Kidney (tissue), 14 donors: ENCODE data around the gene MMD2. TPM values are rescaled to one million over a fixed set of nuclear protein-coding genes. Genes with fewer than 3 reads are reported as not detected.

Experiments used
- DNase-seq, 5 donors: peaks; one replicate each; pipeline ENCODE4 v3.0.0-alpha.2; 2013 to 2020
- FAIRE-seq: peaks from 2 replicates; lab custom pipeline; 2012; peaks lifted over from hg19 to GRCh38; lab: Jason Lieb, UNC
- H3K27ac ChIP-seq, 2 donors: one replicate each; pipeline ENCODE4 v1.7.0; 2013; ENCODE audit warnings: low read depth in 2 of 2, low read length in 2 of 2, inconsistent platforms in 1 of 2
- H3K27me3 ChIP-seq: one replicate; pipeline ENCODE4 v1.7.1; 2013; ENCODE audit warnings: low read length, inconsistent platforms; ENCODE audit not compliant: control insufficient read depth, insufficient read depth
- H3K36me3 ChIP-seq, 3 donors: one replicate each; pipeline versions ENCODE4 v1.7.0 to v1.7.1; 2013; ENCODE audit warnings: low read length in 3 of 3, control low read depth in 1 of 3, inconsistent platforms in 1 of 3; ENCODE audit not compliant: insufficient read depth in 3 of 3, control insufficient read depth in 2 of 3
- H3K4me1 ChIP-seq, 3 donors: one replicate each; pipeline versions ENCODE4 v1.7.0 to v1.7.1; 2013; ENCODE audit warnings: low read length in 3 of 3, inconsistent platforms in 1 of 3, low read depth in 1 of 3; ENCODE audit not compliant: control insufficient read depth in 2 of 3, insufficient read depth in 2 of 3
- H3K4me3 ChIP-seq, 3 donors: one replicate each; pipeline versions ENCODE4 v1.7.0 to v1.8.1; 2013; ENCODE audit warnings: low read length in 3 of 3, control low read depth in 1 of 3, inconsistent platforms in 1 of 3
- H3K9ac ChIP-seq, 3 donors: one replicate each; pipeline versions ENCODE4 v1.7.0 to v1.7.1; 2013; ENCODE audit warnings: low read length in 3 of 3, control low read depth in 1 of 3, inconsistent platforms in 1 of 3
- H3K9me3 ChIP-seq, 3 donors: one replicate each; pipeline versions ENCODE4 v1.7.0 to v1.7.1; 2013; ENCODE audit warnings: low read length in 3 of 3, control low read depth in 1 of 3, inconsistent platforms in 1 of 3; ENCODE audit not compliant: control insufficient read depth in 2 of 3, insufficient read depth in 1 of 3
- CTCF ChIP-seq: IDR thresholded peaks from 3 replicates; pipeline ENCODE4 v1.5.1; 2012; ENCODE audit warnings: mild to moderate bottlenecking, moderate library complexity, borderline replicate concordance; ENCODE audit not compliant: insufficient read depth; ENCODE audit errors: extremely low read depth
- intact Hi-C: fragments of 100-400 bp; cut with DNase I; formaldehyde crosslinking; loops from one replicate; pipeline ENCODE4 v1.11.1; 2022
- polyA plus RNA-seq: library from polyadenylated mRNA; stranded (reverse); fragments of 350-450 nt; fragmentation: Illumina TruSeq; extraction: RNeasy Lipid Tissue Mini Kit (QIAGEN cat#74804); gene quantifications from one replicate; pipeline ENCODE4 v1.2.3, GENCODE V29; 2014; ENCODE audit warnings: low read depth, low replicate concordance; ENCODE audit not compliant: insufficient read depth
- total RNA-seq: library from RNA; stranded (reverse); fragmentation: NEBNext Ultra II Directional; extraction: Animal tissue kit (Norgen Biotek cat#: 25700); gene quantifications from one replicate; pipeline ENCODE4 v1.2.1, GENCODE V29; 2021
- donor health status: control.
- donor health status: control.
- donor health status: control.
- donor health status: control.
- donor health status: control.
- donor health status: DM: yes; HTN: yes; CAD: no.
- donor health status: Normal renal cell carcinoma (clear cell type).

Gene MMD2
- total and polyA plus RNA-seq, 2 donors from 2014 or later, result not detected

DNA sequence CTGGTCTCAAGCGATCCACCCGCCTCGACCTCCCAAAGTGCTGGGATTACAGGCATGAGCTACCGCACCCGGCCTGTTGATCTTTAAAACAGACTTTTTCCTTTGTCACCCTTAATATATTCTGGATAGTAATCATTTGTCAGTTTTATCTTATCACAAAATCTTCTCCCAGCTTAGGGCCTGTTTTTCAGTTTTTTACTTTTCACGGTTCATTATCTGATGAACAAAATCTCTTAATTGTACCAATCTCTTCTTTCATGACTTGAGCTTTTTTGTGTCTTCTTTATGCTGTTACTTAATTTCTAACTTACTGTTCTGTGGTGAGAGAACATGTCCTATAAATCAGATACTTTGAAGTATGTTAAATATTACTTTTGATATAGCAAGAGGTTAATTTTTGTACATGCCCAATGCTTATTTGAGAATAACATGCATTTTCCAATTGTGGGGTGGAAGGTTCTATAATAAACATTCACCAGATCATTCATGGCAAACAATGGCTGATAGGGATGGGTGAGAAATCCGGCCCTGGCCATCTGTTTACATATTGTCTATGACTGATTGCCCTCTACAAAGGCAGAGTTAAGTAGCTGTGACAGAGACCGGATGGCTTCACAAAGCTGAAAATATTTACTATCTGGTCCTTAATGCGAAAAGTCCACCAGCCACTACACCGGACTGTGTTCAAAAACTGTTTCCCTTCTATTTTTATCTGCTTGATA lies 102.5 kb downstream of the MMD2 start:
- Histone ChIP-seq H3K27ac (no peak overlapping the region), H3K36me3 (no peaks in the 10 kb centered on the region), H3K4me1 (no peaks in the 10 kb centered on the region), H3K9me3 (peaks cover 0 to 4% (median 0%) of the 10 kb centered on the region in 3 donors), H3K4me3 (no peak overlapping the region), H3K9ac (no peak overlapping the region), H3K27me3 (no peaks in the 10 kb centered on the region)
- TF ChIP-seq CTCF, result no peak
- DNase-seq (peak in 1 of 5 donors; percentile 3), FAIRE-seq (no peak)
- intact Hi-C loops, result no loop called here

Other genes starting within 250 kb of the MMD2 start
- 38.5 TPM for gene AP5Z1, start 183.6 kb downstream of the MMD2 start, total RNA-seq
- gene AP5Z1, start 183.6 kb downstream of the MMD2 start, polyA plus RNA-seq, result 23.4 TPM
- 0.06 TPM for gene PAPOLB, start 97.2 kb downstream of the MMD2 start, total RNA-seq
- not detected for gene PAPOLB, start 97.2 kb downstream of the MMD2 start, polyA plus RNA-seq
- gene RADIL, start 75.5 kb downstream of the MMD2 start, total RNA-seq, result 1.0 TPM
- gene RADIL, start 75.5 kb downstream of the MMD2 start, polyA plus RNA-seq, result 1.7 TPM
- gene RBAK, start 86.7 kb upstream of the MMD2 start, total RNA-seq, result 14.1 TPM
- 3.2 TPM for gene RBAK, start 86.7 kb upstream of the MMD2 start, polyA plus RNA-seq
- 56.1 TPM for gene WIPI2, start 231.0 kb upstream of the MMD2 start, total RNA-seq
- gene WIPI2, start 231.0 kb upstream of the MMD2 start, polyA plus RNA-seq, result 48.1 TPM